ENCODE data around the gene GRK3. TPM values are rescaled to one million over a fixed set of nuclear protein-coding genes. Genes with fewer than 3 reads are reported as not detected.
"Not testable (repeated sequence)": the region's sequence is repeated elsewhere in the genome, so short reads cannot be mapped to it uniquely, and the experiment has no call there.

The GRK3 gene
- total RNA-seq, 1 experiment from 2014 or later: 2.0 TPM

- TF ChIP-seq CTCF (conservative IDR thresholded peaks at IDR 0.05; ENCODE audit: low read depth, low read length) (no peak), EZH2 (IDR thresholded peaks at IDR 0.05; ENCODE audit: borderline replicate concordance, low read depth, low read length, poor library complexity, severe bottlenecking) (no peak)
- intact Hi-C loops (cut with micrococcal nuclease; ENCODE audit: unreplicated experiment): no loop called here
- ChIA-PET CTCF (no interaction called here), POLR2A (ENCODE audit: low non-redundant PET) (no interaction called here)
- no TSS peak for BruUV-seq (replicated peaks)
- Histone ChIP-seq H3K27me3 (replicated peaks; ENCODE audit: insufficient read depth, low read depth, low read length, poor library complexity) (no peaks in the 10 kb centered on the region), H3K9me3 (ENCODE audit: low read depth, low read length, poor library complexity, severe bottlenecking) (no peaks in the 10 kb centered on the region), H3K27ac (ENCODE audit: low read depth, low read length, poor library complexity, severe bottlenecking) (no peak overlapping the region), H3K4me1 (ENCODE audit: insufficient read depth, low read length, poor library complexity, severe bottlenecking) (no peaks in the 10 kb centered on the region), H3K36me3 (ENCODE audit: insufficient read depth, low read length, poor library complexity, severe bottlenecking) (no peaks in the 10 kb centered on the region), H3K4me3 (ENCODE audit: low read depth, low read length, poor library complexity, severe bottlenecking) (no peak overlapping the region)
- DNase-seq (ENCODE audit: low spot score): no peak
These were observed 7.3 kb upstream of the GRK3 start for GRCh38 chr22:25557218-25557617.

- H3K9me3 ChIP-seq (ENCODE audit: low read depth, low read length, poor library complexity, severe bottlenecking): no peaks in the 10 kb centered on the region
- H3K36me3 ChIP-seq (ENCODE audit: insufficient read depth, low read length, poor library complexity, severe bottlenecking): no peaks in the 10 kb centered on the region
- POLR2A ChIA-PET (ENCODE audit: low non-redundant PET): no interaction called here
- no peak overlapping the region for H3K27ac ChIP-seq (ENCODE audit: low read depth, low read length, poor library complexity, severe bottlenecking)
- H3K4me3 ChIP-seq (ENCODE audit: low read depth, low read length, poor library complexity, severe bottlenecking): no peak overlapping the region
- intact Hi-C loops (cut with micrococcal nuclease; ENCODE audit: unreplicated experiment): no loop called here
- CTCF ChIA-PET: no interaction called here
- no peak for DNase-seq (ENCODE audit: low spot score)
- H3K4me1 ChIP-seq (ENCODE audit: insufficient read depth, low read length, poor library complexity, severe bottlenecking): no peaks in the 10 kb centered on the region
- H3K27me3 ChIP-seq (replicated peaks; ENCODE audit: insufficient read depth, low read depth, low read length, poor library complexity): peaks cover under 1% of the 10 kb centered on the region
- TF ChIP-seq CTCF (conservative IDR thresholded peaks at IDR 0.05; ENCODE audit: low read depth, low read length) (no peak), EZH2 (IDR thresholded peaks at IDR 0.05; ENCODE audit: borderline replicate concordance, low read depth, low read length, poor library complexity, severe bottlenecking) (no peak)
- no TSS peak for BruUV-seq (replicated peaks)
These were observed 6.1 kb upstream of the GRK3 start for GRCh38 chr22:25558341-25558740.

DNA sequence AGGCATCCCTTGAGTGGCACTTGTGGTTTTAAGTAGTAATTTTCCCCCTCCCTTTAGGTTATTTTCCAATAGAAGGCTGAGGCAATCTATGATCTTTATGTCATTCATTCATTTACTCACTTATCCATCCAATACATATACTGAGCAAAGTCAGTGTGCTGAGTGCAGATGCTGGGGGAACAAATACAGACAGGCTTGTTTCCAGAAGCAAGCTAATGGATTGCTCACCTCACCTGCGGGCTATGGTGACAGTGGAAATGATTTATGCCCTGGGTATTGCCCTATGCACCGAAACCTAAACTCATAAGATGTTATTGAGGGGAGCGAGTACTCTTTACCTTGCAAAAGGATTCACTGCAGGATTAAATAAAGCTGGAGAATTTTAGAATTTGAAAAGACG, 4.6 kb upstream of the GRK3 start:
- DNase-seq (ENCODE audit: low spot score); intact Hi-C loops (cut with micrococcal nuclease; ENCODE audit: unreplicated experiment); H3K9me3 ChIP-seq (ENCODE audit: low read depth, low read length, poor library complexity, severe bottlenecking); H3K4me3 ChIP-seq (ENCODE audit: low read depth, low read length, poor library complexity, severe bottlenecking); H3K36me3 ChIP-seq (ENCODE audit: insufficient read depth, low read length, poor library complexity, severe bottlenecking); H3K27ac ChIP-seq (ENCODE audit: low read depth, low read length, poor library complexity, severe bottlenecking); POLR2A ChIA-PET (ENCODE audit: low non-redundant PET); H3K4me1 ChIP-seq (ENCODE audit: insufficient read depth, low read length, poor library complexity, severe bottlenecking); CTCF ChIA-PET; BruUV-seq (replicated peaks): not testable (repeated sequence)
- H3K27me3 ChIP-seq (replicated peaks; ENCODE audit: insufficient read depth, low read depth, low read length, poor library complexity): peaks cover 11% of the 10 kb centered on the region

GRCh38 chr22:25561182-25561581, 3.3 kb upstream of the GRK3 start:
- BruUV-seq (replicated peaks); DNase-seq (ENCODE audit: low spot score); CTCF ChIA-PET; H3K9me3 ChIP-seq (ENCODE audit: low read depth, low read length, poor library complexity, severe bottlenecking); H3K36me3 ChIP-seq (ENCODE audit: insufficient read depth, low read length, poor library complexity, severe bottlenecking); H3K27ac ChIP-seq (ENCODE audit: low read depth, low read length, poor library complexity, severe bottlenecking); intact Hi-C loops (cut with micrococcal nuclease; ENCODE audit: unreplicated experiment); H3K4me1 ChIP-seq (ENCODE audit: insufficient read depth, low read length, poor library complexity, severe bottlenecking); H3K4me3 ChIP-seq (ENCODE audit: low read depth, low read length, poor library complexity, severe bottlenecking); POLR2A ChIA-PET (ENCODE audit: low non-redundant PET): not testable (repeated sequence)
- peaks cover 21% of the 10 kb centered on the region for H3K27me3 ChIP-seq (replicated peaks; ENCODE audit: insufficient read depth, low read depth, low read length, poor library complexity)

DNA sequence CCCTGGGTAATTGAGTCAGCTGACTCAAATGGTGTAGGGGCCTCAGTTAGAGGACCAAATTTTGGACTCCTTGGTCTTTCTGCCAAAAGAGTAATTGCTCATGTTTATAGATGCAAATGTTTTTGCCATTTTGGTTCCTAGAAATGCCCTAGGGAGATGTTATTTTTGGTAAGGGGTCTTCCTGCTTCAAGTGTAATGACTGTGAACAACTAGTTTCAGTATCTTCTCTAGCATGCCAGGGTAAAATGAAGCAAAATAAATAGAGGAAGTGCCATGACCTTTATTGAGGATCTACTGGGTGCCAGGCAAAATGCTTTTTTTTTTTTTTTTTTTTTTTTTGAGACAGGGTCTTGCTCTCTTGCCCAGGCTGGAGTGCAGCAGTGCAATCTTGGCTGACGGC, 2.5 kb upstream of the GRK3 start:
- DNase-seq (ENCODE audit: low spot score); CTCF ChIA-PET; H3K4me1 ChIP-seq (ENCODE audit: insufficient read depth, low read length, poor library complexity, severe bottlenecking); intact Hi-C loops (cut with micrococcal nuclease; ENCODE audit: unreplicated experiment); H3K9me3 ChIP-seq (ENCODE audit: low read depth, low read length, poor library complexity, severe bottlenecking); H3K36me3 ChIP-seq (ENCODE audit: insufficient read depth, low read length, poor library complexity, severe bottlenecking); H3K4me3 ChIP-seq (ENCODE audit: low read depth, low read length, poor library complexity, severe bottlenecking); BruUV-seq (replicated peaks); H3K27ac ChIP-seq (ENCODE audit: low read depth, low read length, poor library complexity, severe bottlenecking): not testable (repeated sequence)
- peaks cover 29% of the 10 kb centered on the region for H3K27me3 ChIP-seq (replicated peaks; ENCODE audit: insufficient read depth, low read depth, low read length, poor library complexity)
- POLR2A ChIA-PET (ENCODE audit: low non-redundant PET): interaction anchor here (1.0 kb wide), 1 partner anchor 35 kb away, joined by 3 read pairs; no protein-coding TSS in a partner anchor

DNA sequence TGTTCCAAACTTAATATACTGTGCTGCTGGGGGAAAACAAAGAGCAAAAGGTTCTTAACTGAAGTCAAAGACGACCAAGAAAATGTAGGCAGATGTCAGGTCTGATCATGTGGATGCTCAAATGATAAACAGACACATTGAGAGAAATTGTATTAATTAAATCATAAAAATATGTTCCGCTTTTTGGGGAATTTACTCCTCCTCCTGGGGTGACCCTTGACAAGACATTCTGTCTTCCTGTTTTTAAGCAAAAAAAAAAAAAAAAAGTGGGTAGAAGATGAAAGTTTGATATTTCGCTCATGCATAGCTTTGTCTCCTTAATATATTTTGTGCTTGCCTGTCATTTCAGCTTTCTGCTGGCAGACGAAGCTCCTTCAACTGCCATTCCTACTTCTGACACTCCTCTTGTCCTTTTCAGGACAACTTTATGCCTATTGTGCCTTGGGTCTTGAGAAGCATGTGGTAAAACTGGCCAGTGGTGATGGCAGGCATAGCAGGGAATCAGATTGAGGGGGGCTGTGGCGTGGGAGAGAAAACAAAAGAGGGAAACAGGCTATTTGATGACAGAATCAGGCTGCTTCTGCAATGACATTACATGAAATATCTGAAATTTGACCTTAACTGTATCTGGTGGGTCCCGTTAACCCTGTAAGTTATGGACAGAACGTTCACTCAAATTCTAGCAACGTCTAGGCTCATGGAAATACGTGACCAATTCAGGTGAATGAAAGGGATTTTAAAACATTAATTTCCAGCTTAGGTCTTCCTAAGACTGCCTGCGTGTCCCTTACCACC, 1.3 kb upstream of the GRK3 start:
- CTCF ChIA-PET; H3K4me1 ChIP-seq (ENCODE audit: insufficient read depth, low read length, poor library complexity, severe bottlenecking); BruUV-seq (replicated peaks); DNase-seq (ENCODE audit: low spot score); H3K9me3 ChIP-seq (ENCODE audit: low read depth, low read length, poor library complexity, severe bottlenecking); H3K4me3 ChIP-seq (ENCODE audit: low read depth, low read length, poor library complexity, severe bottlenecking); H3K36me3 ChIP-seq (ENCODE audit: insufficient read depth, low read length, poor library complexity, severe bottlenecking); intact Hi-C loops (cut with micrococcal nuclease; ENCODE audit: unreplicated experiment); POLR2A ChIA-PET (ENCODE audit: low non-redundant PET); H3K27ac ChIP-seq (ENCODE audit: low read depth, low read length, poor library complexity, severe bottlenecking): not testable (repeated sequence)
- peaks cover 33% of the 10 kb centered on the region for H3K27me3 ChIP-seq (replicated peaks; ENCODE audit: insufficient read depth, low read depth, low read length, poor library complexity)

Measured in A673 (cell line).